Urinary bladder (tissue), 4 donors: ENCODE data around the gene PUS1. TPM values are rescaled to one million over a fixed set of nuclear protein-coding genes. Genes with fewer than 3 reads are reported as not detected.
"Not testable (repeated sequence)": the region's sequence is repeated elsewhere in the genome, so short reads cannot be mapped to it uniquely, and the experiment has no call there.

Experiments
- DNase-seq: peaks from one replicate; pipeline ENCODE4 v3.0.0-alpha.2; 2015; ENCODE audit errors: extremely low spot score
- H3K27ac ChIP-seq: one replicate; pipeline ENCODE4 v1.5.1; 2013; ENCODE audit warnings: low read depth, mild to moderate bottlenecking, moderate library complexity
- H3K36me3 ChIP-seq: one replicate; pipeline ENCODE4 v1.6.1; 2013; ENCODE audit warnings: mild to moderate bottlenecking, moderate library complexity; ENCODE audit not compliant: insufficient read depth
- H3K4me1 ChIP-seq: one replicate; pipeline ENCODE4 v1.6.1; 2013; ENCODE audit warnings: mild to moderate bottlenecking, moderate library complexity; ENCODE audit not compliant: insufficient read depth
- H3K4me3 ChIP-seq: one replicate; pipeline ENCODE4 v1.5.1; 2013; ENCODE audit warnings: low read depth, low read length
- WGBS: extraction: QIAGEN DNeasy Blood & Tissue Kit; methylation state at CpG from one replicate; pipeline ENCODE4 v1.1.7; 2013; 5-methylcytosine and 5-hydroxymethylcytosine counted together
- polyA plus RNA-seq: library from polyadenylated mRNA; stranded (reverse); fragments of 200-250 nt; gene quantifications from one replicate; pipeline ENCODE4 v1.2.3, GENCODE V29; 2013
- total RNA-seq: library from RNA; depleted of rRNA; stranded (reverse); fragments of >200 nt; gene quantifications from one replicate; pipeline ENCODE4 v1.2.3, GENCODE V29; 2014
- donor health status: healthy with polysubstance abuse.
- donor health status: healthy.

PUS1 gene
- total and polyA plus RNA-seq, 2 donors, result 6.5 to 22.2 TPM

GRCh38 chr12:131943876-131944275 lies 14.8 kb downstream of the PUS1 start:
- peaks cover 3% of the 10 kb centered on the region for H3K36me3 ChIP-seq
- no peak for DNase-seq
- 94% methylated on average over 10 of the region's 10 CpGs for WGBS
- no peak overlapping the region for H3K27ac ChIP-seq
- H3K4me1 ChIP-seq, result no peaks in the 10 kb centered on the region
- H3K4me3 ChIP-seq, result no peak overlapping the region

GRCh38 chr12:131944601-131945251 lies 15.7 kb downstream of the PUS1 start:
- peaks cover 3% of the 10 kb centered on the region for H3K36me3 ChIP-seq
- no peak overlapping the region for H3K4me3 ChIP-seq
- no peaks in the 10 kb centered on the region for H3K4me1 ChIP-seq
- WGBS, result 90% methylated on average over 35 of the region's 35 CpGs
- DNase-seq, result no peak
- no peak overlapping the region for H3K27ac ChIP-seq

- Histone ChIP-seq H3K36me3 (peaks cover 3% of the 10 kb centered on the region), H3K4me1 (peaks cover 4% of the 10 kb centered on the region), H3K27ac (no peak overlapping the region), H3K4me3 (no peak overlapping the region)
- WGBS, result 74% methylated on average over 6 of the region's 6 CpGs
- DNase-seq, result no peak
These were observed 17.7 kb downstream of the PUS1 start for GRCh38 chr12:131946757-131947156.

- no peak overlapping the region for H3K27ac ChIP-seq
These were observed 18.5 kb downstream of the PUS1 start for GRCh38 chr12:131947482-131948027.

GRCh38 chr12:131948166-131948712 lies 19.2 kb downstream of the PUS1 start:
- DNase-seq, result no peak
- H3K4me1 ChIP-seq, result peaks cover 4% of the 10 kb centered on the region
- no peaks in the 10 kb centered on the region for H3K36me3 ChIP-seq
- H3K27ac ChIP-seq, result no peak overlapping the region
- H3K4me3 ChIP-seq, result no peak overlapping the region
- WGBS, result 66% methylated on average over 1 of the region's 1 CpG

More at GRCh38 chr12:131947482-131948027, 18.5 kb downstream of the PUS1 start:
- H3K4me1 ChIP-seq, result peaks cover 4% of the 10 kb centered on the region
- DNase-seq, result no peak
- H3K36me3 ChIP-seq, result no peaks in the 10 kb centered on the region
- WGBS, result 41% methylated on average over 8 of the region's 8 CpGs
- no peak overlapping the region for H3K4me3 ChIP-seq

- not testable (repeated sequence) for H3K36me3 ChIP-seq, DNase-seq, H3K4me1 ChIP-seq, H3K4me3 ChIP-seq
- WGBS, result 36% methylated on average over 23 of the region's 23 CpGs
- H3K27ac ChIP-seq, result peak overlapping the region; percentile 59
These were observed 19.8 kb downstream of the PUS1 start for GRCh38 chr12:131948713-131949430.

- Histone ChIP-seq H3K4me1 (peaks cover 4% of the 10 kb centered on the region), H3K36me3 (no peaks in the 10 kb centered on the region), H3K27ac (peak within 1 kb of the TSS; percentile 76), H3K4me3 (peak within 1 kb of the TSS; percentile 99)
- WGBS, result 1% methylated on average over 97 of the region's 97 CpGs
- peak; percentile 86 for DNase-seq
These were observed 20.5 kb downstream of the PUS1 start, which contains the start of gene EP400 for GRCh38 chr12:131949431-131950181. Gene EP400 (plus strand): TSS chr12:131949942. CDS start chr12:131960620, 10,678 bp downstream.

GRCh38 chr12:131950182-131950913 lies 21.3 kb downstream of the PUS1 start:
- WGBS, result under 1% methylated on average over 79 of the region's 79 CpGs
- no peak for DNase-seq
- H3K4me3 ChIP-seq, result peak overlapping the region; percentile 99
- H3K27ac ChIP-seq, result peak overlapping the region; percentile 76
- no peaks in the 10 kb centered on the region for H3K36me3 ChIP-seq
- peaks cover 4% of the 10 kb centered on the region for H3K4me1 ChIP-seq

GRCh38 chr12:131953810-131954209 lies 24.7 kb downstream of the PUS1 start:
- not testable (repeated sequence) for H3K4me1 ChIP-seq, DNase-seq, H3K36me3 ChIP-seq, H3K27ac ChIP-seq, H3K4me3 ChIP-seq
- WGBS, result 97% methylated on average over 9 of the region's 9 CpGs

GRCh38 chr12:131954460-131954859 lies 25.4 kb downstream of the PUS1 start:
- WGBS, result 93% methylated on average over 13 of the region's 13 CpGs
- DNase-seq, H3K4me1 ChIP-seq: not testable (repeated sequence)

GRCh38 chr12:131959116-131959515 lies 30.0 kb downstream of the PUS1 start:
- WGBS, result 79% methylated on average over 4 of the region's 4 CpGs
- no peak for DNase-seq
- H3K4me1 ChIP-seq, result no peaks in the 10 kb centered on the region
- no peak overlapping the region for H3K4me3 ChIP-seq
- H3K27ac ChIP-seq, result no peak overlapping the region
- no peaks in the 10 kb centered on the region for H3K36me3 ChIP-seq

More at GRCh38 chr12:131954460-131954859, 25.4 kb downstream of the PUS1 start:
- not testable (repeated sequence) for H3K4me3 ChIP-seq, H3K27ac ChIP-seq, H3K36me3 ChIP-seq

GRCh38 chr12:131959641-131960589 lies 30.8 kb downstream of the PUS1 start:
- 82% methylated on average over 16 of the region's 16 CpGs for WGBS
- no peak overlapping the region for H3K27ac ChIP-seq
- no peaks in the 10 kb centered on the region for H3K4me1 ChIP-seq
- H3K36me3 ChIP-seq, result no peaks in the 10 kb centered on the region
- DNase-seq, result no peak
- no peak overlapping the region for H3K4me3 ChIP-seq
